ENCODE data around the gene KIF13A.
"Not testable (repeated sequence)": the region's sequence is repeated elsewhere in the genome, so short reads cannot be mapped to it uniquely, and the experiment has no call there.

GRCh38 chr6:17947574-17947973 lies 39.9 kb downstream of the KIF13A start:
- not testable (repeated sequence) for TF ChIP-seq CTCF (conservative IDR thresholded peaks at IDR 0.05); EZH2 (IDR thresholded peaks at IDR 0.05; ENCODE audit: low read depth)
